ENCODE data around the gene GOLM1.

The GOLM1 gene

GRCh38 chr9:86041311-86041741, 58.0 kb downstream of the GOLM1 start:
- DNase-seq (ENCODE audit: low read depth), result peak; percentile 78
- TF ChIP-seq CTCF (conservative IDR thresholded peaks at IDR 0.05; ENCODE audit: control insufficient read depth, insufficient read depth, low read depth, low read length), result no peak
- peak overlapping the region; percentile 26 for H3K4me3 ChIP-seq (ENCODE audit: control insufficient read depth, low read depth, low read length)

DNA sequence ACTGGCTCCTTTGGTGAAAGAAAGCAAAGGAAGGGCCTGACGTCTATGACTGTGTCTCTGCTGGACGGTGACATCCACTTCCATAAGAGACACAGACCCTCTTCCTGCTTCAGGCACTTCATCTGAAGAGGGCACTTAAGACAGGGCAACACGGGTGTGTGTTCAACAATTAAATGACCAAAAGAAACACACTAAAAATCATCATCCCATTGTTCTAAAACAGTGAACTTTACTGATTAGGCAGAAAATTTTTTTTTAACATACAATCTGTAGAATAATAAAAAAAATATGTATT, 58.5 kb downstream of the GOLM1 start:
- no peak for TF ChIP-seq CTCF (conservative IDR thresholded peaks at IDR 0.05; ENCODE audit: control insufficient read depth, insufficient read depth, low read depth, low read length)
- DNase-seq (ENCODE audit: low read depth), result no peak
- no peak overlapping the region for H3K4me3 ChIP-seq (ENCODE audit: control insufficient read depth, low read depth, low read length)

DNA sequence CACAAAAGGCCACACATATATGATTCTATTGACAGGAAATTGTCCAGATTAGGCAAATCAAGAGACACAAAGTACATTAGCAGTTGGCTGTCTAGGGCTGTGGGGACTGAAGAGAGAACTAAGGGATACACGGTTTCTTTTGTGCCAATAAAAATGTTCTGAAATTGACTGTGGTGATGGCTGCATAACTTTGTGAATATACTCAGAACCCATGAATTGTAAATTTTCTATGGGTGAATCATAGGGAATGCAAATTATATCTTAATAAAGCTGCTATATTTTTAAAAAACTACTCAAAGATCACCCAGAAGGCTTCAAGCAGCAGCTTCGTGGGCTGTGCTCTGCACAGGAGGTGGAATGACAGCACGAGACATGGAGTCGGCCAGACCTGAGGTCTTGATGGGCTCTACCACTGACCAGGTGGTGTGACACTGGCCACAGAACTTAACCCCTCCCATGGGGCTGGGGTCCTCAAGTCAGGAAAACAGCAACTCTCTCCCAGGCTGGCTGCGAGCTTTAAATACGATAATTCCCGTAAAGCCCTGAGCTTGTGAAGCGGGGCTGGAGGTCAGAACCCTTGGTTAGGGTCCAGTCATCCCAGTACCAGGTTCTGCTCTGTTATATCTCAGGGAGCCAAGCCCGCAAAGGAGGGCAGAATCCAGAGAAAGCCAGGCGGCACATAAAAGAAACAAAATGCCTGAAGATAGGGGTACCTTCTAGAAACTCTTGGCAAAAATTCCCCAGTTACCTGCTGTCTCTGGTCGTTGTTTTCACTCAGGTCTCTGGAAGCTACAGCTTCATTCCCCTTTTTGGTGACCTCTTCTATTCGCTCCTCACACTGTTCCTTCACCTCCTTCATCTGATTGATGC, 59.1 kb downstream of the GOLM1 start:
- DNase-seq (ENCODE audit: low read depth), result peak; percentile 21
- no peak overlapping the region for H3K4me3 ChIP-seq (ENCODE audit: control insufficient read depth, low read depth, low read length)
- no peak for TF ChIP-seq CTCF (conservative IDR thresholded peaks at IDR 0.05; ENCODE audit: control insufficient read depth, insufficient read depth, low read depth, low read length)

GRCh38 chr9:86036555-86036954, 62.8 kb downstream of the GOLM1 start:
- H3K4me3 ChIP-seq (ENCODE audit: control insufficient read depth, low read depth, low read length), result no peak overlapping the region
- TF ChIP-seq CTCF (conservative IDR thresholded peaks at IDR 0.05; ENCODE audit: control insufficient read depth, insufficient read depth, low read depth, low read length), result no peak
- DNase-seq (ENCODE audit: low read depth), result no peak

DNA sequence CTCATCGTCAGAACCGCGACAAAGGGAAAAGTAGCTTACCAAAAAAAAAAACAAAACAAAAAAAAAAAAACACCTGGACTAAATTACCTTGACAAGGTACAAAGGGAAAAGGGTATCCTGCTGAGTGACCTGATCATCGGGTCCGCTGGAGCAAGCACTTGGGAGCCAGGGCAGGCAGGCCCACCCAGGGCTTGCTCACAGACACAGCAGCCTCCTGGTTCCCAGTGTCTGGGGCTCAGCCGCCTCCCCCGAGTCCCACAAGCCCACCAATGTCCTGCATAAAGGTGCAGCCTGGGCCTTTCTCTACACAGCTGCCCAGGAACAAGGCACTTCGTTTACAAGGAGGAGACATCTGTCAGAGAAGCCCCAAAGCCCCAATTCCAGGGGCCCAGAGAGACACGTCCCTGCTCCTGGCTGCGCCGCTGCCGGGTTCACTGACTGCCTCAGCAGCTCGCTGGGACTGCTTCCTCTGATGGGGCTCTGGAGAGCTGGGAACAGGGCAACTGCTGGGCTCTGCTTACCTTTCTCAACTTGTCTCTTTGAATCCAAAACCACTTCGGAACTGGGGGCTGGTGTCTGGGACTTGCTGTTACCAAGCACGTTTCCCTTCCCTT, 63.4 kb downstream of the GOLM1 start:
- no peak for TF ChIP-seq CTCF (conservative IDR thresholded peaks at IDR 0.05; ENCODE audit: control insufficient read depth, insufficient read depth, low read depth, low read length)
- DNase-seq (ENCODE audit: low read depth), result no peak
- H3K4me3 ChIP-seq (ENCODE audit: control insufficient read depth, low read depth, low read length), result no peak overlapping the region

DNA sequence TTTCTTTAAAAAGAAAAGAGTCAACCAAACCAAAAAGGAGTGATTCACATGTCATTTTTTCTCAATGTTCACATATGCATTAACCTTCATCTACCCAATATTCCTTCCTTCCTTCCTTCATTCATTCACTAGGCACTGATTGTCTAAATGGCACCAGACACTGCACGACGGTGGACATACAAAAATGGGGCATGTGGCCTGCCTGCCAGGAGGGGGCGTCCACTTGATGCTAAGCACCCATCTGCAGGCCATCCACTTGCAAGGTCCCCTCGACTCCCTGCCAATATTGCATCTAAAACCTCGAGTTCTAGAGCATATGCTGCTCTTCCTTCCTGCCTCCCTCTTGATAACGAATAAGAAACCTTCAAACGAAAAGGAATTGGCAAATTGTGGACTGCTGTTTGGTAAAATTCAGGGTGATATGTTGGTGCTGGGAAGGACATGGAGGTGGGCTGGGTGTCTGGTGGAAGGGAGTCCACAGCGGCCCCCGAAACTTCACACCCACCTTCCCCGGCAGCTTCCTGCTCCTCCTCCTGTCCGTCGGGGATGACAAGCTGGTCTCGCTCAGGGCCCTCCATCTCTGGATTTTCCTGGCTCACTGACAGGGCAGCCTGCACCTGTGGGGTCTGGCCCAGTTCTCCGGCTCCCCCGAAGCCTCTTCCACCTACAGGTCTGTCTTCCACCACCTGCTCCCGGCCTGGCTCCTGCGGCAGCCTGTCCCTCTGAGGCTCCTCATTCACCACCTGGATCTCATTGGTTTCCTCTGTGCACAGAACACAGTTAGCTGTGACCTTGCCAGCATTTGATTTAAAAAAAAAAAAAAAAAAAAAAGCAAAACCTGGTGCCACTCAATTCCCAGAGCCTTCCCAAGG, 64.3 kb downstream of the GOLM1 start:
- DNase-seq (ENCODE audit: low read depth), result peak; percentile 59
- H3K4me3 ChIP-seq (ENCODE audit: control insufficient read depth, low read depth, low read length), result no peak overlapping the region
- peak; percentile 62 for TF ChIP-seq CTCF (conservative IDR thresholded peaks at IDR 0.05; ENCODE audit: control insufficient read depth, insufficient read depth, low read depth, low read length)
